ENCODE results near the gene CDH13. TPM values are rescaled to one million over a fixed set of nuclear protein-coding genes. Genes with fewer than 3 reads are reported as not detected.

CDH13 gene
- total RNA-seq, 2 donors from 2014 or later = 2.9 TPM; not detected in 1

DNA sequence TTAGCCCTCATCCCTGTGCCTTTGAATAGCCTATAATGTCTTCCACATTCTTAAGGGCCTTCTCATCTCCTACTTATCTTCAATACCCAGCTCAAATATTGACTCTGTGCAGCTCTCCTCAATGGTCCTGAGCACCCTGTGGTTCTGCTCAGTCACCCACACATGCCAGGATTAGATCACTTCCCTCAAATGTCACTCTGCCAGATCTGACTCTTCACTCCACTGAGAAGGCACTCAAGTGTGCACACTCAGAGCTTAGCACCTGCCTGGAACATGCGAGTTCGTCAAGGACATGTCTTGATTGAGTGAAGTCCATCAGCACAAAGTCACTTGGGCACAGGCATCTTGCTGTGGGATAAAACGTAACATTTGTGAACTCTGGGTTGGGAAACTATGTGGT, 404.8 kb downstream of the CDH13 start:
- Histone ChIP-seq H3K27ac (no peak overlapping the region), H3K4me3 (no peak overlapping the region), H3K27me3 (no peaks in the 10 kb centered on the region), H3K4me1 (no peaks in the 10 kb centered on the region), H3K36me3 (replicated peaks in 1 of 2; ENCODE audit: insufficient read depth in 1 of 2, low read depth in 2 of 2) (no peaks in the 10 kb centered on the region), H3K9me3 (no peaks in the 10 kb centered on the region)
- ATAC-seq (no peak), DNase-seq (no peak)
- TF ChIP-seq, protein P1, sequence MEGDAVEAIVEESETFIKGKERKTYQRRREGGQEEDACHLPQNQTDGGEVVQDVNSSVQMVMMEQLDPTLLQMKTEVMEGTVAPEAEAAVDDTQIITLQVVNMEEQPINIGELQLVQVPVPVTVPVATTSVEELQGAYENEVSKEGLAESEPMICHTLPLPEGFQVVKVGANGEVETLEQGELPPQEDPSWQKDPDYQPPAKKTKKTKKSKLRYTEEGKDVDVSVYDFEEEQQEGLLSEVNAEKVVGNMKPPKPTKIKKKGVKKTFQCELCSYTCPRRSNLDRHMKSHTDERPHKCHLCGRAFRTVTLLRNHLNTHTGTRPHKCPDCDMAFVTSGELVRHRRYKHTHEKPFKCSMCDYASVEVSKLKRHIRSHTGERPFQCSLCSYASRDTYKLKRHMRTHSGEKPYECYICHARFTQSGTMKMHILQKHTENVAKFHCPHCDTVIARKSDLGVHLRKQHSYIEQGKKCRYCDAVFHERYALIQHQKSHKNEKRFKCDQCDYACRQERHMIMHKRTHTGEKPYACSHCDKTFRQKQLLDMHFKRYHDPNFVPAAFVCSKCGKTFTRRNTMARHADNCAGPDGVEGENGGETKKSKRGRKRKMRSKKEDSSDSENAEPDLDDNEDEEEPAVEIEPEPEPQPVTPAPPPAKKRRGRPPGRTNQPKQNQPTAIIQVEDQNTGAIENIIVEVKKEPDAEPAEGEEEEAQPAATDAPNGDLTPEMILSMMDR (IDR thresholded peaks at IDR 0.05) = no peak
- TF ChIP-seq POLR2A (IDR thresholded peaks at IDR 0.05) = no peak
- WGBS, 2 donors = 57 to 72% methylated on average over 3 of the region's 3 CpGs
- intact Hi-C loops (cut with DNase I) = no loop called here

DNA sequence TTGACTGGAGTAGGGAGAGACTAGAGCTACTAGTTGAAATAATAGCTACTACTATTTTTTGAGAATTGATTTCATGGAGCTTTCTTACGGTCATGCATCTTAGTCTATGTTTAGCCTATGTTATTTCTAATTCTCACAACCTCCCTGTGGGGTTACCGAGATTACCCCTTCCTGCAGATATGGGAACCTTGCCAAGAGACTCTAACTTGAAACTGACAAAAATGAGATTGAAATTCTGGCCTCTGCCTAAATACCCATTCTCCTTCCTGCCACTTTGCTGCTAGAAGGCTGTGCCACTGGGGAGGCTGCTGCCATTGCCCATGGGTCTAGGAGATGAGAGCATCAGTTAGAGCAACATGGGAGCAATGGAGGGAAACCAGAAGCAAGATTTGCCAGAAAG, 410.3 kb downstream of the CDH13 start:
- no peak for ATAC-seq
- Histone ChIP-seq H3K27me3 (no peaks in the 10 kb centered on the region), H3K4me3 (no peak overlapping the region), H3K9me3 (no peaks in the 10 kb centered on the region), H3K36me3 (replicated peaks in 1 of 2; ENCODE audit: insufficient read depth in 1 of 2, low read depth in 2 of 2) (no peaks in the 10 kb centered on the region), H3K27ac (no peak overlapping the region), H3K4me1 (no peaks in the 10 kb centered on the region)
- no peak for DNase-seq
- TF ChIP-seq, protein P1 (IDR thresholded peaks at IDR 0.05) = no peak
- TF ChIP-seq POLR2A (IDR thresholded peaks at IDR 0.05) = no peak
- intact Hi-C loops (cut with DNase I) = no loop called here
- WGBS, 2 donors = 51 to 80% methylated on average over 2 of the region's 2 CpGs

DNA sequence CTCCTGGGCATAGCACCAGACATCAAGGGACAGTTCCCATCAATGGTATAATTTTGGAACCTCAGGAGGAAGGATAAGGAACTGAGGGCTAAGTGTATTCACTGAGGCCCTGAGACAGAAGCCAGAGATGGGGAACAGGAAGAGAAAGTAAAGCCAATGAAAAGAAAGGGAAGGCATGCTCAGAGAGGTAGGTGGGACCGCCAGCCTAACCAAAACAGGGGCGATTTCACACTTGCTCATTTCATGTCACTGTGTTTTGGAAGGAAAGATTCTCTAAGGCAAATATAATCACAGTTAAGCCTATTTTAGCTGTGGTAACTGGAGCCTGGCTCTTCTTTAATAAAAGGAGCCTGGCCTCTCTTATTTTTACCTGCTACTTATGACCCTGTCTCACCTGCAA, 411.1 kb downstream of the CDH13 start:
- intact Hi-C loops (cut with DNase I) = no loop called here

DNA sequence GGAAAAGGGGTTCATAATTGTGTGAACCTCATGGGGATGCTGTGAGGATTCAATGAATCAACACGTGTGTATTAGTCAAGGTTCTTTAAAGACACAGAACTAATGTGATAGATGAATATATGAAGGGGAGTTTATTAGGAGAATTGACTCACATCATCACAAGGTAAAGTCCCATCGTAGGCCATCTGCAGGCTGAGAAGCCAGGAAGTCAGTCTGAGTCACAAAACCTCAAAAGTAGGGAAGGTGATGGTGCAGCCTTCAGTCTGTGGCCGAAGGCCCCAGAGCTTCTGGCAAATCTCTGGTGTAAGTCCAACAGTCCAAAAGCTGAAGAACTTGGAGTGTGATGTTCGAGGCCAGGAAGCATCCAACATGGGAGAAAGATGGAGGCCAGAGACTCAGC, 413.4 kb downstream of the CDH13 start:
- Histone ChIP-seq H3K4me3 (no peak overlapping the region), H3K36me3 (replicated peaks in 1 of 2; ENCODE audit: insufficient read depth in 1 of 2, low read depth in 2 of 2) (no peaks in the 10 kb centered on the region), H3K27ac (no peak overlapping the region), H3K9me3 (no peaks in the 10 kb centered on the region), H3K4me1 (no peaks in the 10 kb centered on the region), H3K27me3 (no peaks in the 10 kb centered on the region)
- 38 to 44% methylated on average over 4 of the region's 4 CpGs for WGBS, 2 donors
- ATAC-seq = no peak
- no peak for DNase-seq
- intact Hi-C loops (cut with DNase I) = no loop called here
- TF ChIP-seq, protein P1 (IDR thresholded peaks at IDR 0.05) = no peak

More for the DNA sequence above, 411.1 kb downstream of the CDH13 start:
- TF ChIP-seq, protein P1 (IDR thresholded peaks at IDR 0.05) = no peak
- no peak for TF ChIP-seq POLR2A (IDR thresholded peaks at IDR 0.05)
- Histone ChIP-seq H3K27me3 (no peaks in the 10 kb centered on the region), H3K4me3 (no peak overlapping the region), H3K4me1 (no peaks in the 10 kb centered on the region), H3K27ac (no peak overlapping the region), H3K9me3 (no peaks in the 10 kb centered on the region), H3K36me3 (replicated peaks in 1 of 2; ENCODE audit: insufficient read depth in 1 of 2, low read depth in 2 of 2) (no peaks in the 10 kb centered on the region)
- 52 to 60% methylated on average over 2 of the region's 2 CpGs for WGBS, 2 donors
- ATAC-seq (no peak), DNase-seq (no peak)

DNA sequence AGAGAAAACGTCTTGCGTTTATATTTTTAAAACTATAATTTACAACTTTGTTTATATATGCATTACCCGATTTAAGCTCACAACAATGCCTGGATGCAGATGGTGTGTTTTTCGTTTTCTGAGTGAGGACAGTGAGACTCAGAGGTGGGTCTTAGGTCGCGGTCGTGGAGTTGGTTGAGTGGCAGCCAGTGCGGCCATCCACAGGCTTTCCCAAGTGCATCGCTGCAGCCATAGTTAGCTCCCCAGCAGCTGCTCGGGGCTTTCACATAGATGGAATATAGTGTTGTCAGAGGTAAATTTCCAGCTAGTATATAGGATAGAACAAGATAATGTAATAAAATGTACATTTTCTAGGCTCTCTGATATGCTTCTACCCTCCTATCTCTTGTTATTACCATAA, 417.8 kb downstream of the CDH13 start:
- ATAC-seq (no peak), DNase-seq (no peak)
- no peaks in the 10 kb centered on the region for H3K36me3 ChIP-seq (replicated peaks in 1 of 2; ENCODE audit: insufficient read depth in 1 of 2, low read depth in 2 of 2)
- 73 to 77% methylated on average over 10 of the region's 10 CpGs for WGBS, 2 donors
- H3K27ac ChIP-seq = no peak overlapping the region
- no peaks in the 10 kb centered on the region for H3K27me3 ChIP-seq
- intact Hi-C loops (cut with DNase I) = no loop called here
- H3K4me1 ChIP-seq = no peaks in the 10 kb centered on the region
- no peaks in the 10 kb centered on the region for H3K9me3 ChIP-seq
- no peak for TF ChIP-seq POLR2A (IDR thresholded peaks at IDR 0.05)
- TF ChIP-seq, protein P1 (IDR thresholded peaks at IDR 0.05) = no peak
- H3K4me3 ChIP-seq = no peak overlapping the region

Data from body of pancreas (tissue), 4 donors.